GM18511 (cell line): ENCODE results near the gene MTMR11.
"Not testable (repeated sequence)": the region's sequence is repeated elsewhere in the genome, so short reads cannot be mapped to it uniquely, and the experiment has no call there.

Experiments
- ATAC-seq: cut with Tn5 transposase; IDR thresholded peaks from one replicate; pipeline ENCODE4 v1.9.1; 2021; ENCODE audit warnings: mild to moderate bottlenecking, moderate library complexity; ENCODE audit not compliant: unreplicated experiment

The MTMR11 gene, protein sequence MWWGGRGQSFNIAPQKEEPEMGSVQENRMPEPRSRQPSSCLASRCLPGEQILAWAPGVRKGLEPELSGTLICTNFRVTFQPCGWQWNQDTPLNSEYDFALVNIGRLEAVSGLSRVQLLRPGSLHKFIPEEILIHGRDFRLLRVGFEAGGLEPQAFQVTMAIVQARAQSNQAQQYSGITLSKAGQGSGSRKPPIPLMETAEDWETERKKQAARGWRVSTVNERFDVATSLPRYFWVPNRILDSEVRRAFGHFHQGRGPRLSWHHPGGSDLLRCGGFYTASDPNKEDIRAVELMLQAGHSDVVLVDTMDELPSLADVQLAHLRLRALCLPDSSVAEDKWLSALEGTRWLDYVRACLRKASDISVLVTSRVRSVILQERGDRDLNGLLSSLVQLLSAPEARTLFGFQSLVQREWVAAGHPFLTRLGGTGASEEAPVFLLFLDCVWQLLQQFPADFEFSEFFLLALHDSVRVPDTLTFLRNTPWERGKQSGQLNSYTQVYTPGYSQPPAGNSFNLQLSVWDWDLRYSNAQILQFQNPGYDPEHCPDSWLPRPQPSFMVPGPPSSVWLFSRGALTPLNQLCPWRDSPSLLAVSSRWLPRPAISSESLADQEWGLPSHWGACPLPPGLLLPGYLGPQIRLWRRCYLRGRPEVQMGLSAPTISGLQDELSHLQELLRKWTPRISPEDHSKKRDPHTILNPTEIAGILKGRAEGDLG

GRCh38 chr1:149936170-149936991 lies at the start of gene MTMR11:
Gene MTMR11, minus strand, starts transcription at chr1:149936879. Its CDS starts 232 bp downstream, at chr1:149936647.
- ATAC-seq = no peak

GRCh38 chr1:149979972-149980540 lies 43.4 kb upstream of the MTMR11 start:
- no peak for ATAC-seq

GRCh38 chr1:149979245-149979971 lies 42.7 kb upstream of the MTMR11 start:
- ATAC-seq = no peak

GRCh38 chr1:149978547-149979023 lies 41.9 kb upstream of the MTMR11 start:
- no peak for ATAC-seq

DNA sequence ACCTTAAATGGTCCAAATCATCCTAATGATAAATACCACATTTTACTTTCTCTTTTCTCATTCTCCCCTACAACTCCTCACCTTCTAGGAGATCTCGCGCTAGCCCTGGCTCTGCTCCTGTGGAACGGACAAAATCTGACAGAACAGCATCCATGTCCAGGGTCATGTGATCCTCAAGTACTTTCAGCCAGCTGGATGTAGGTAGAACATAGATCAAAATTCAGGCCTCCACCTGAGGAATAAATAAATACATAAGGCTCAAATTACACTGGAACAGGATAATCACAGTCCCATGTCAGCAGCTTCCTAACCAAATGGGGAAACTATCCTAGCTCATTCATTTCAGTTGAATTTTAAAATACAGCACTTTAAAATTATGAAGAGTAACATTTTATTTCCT lies 40.7 kb upstream of the MTMR11 start:
- no peak for ATAC-seq

DNA sequence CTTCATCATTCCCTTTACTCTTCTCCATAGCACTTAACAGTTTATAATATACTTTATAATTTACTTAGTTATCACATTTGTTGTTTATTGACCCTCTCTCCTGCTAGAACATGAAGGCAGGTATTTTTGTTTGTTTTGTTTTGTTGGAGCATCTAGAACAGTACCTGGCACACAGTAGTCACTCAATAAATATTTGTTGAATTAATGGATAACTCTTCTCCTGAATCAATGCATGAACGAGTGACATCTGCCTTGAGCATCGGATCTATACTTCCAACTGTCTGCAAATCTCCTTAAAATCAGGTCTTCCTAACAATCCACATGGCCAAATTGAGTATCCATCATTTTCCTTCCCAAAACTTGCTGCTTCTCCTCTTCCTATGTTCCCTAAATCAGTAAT lies 35.9 kb upstream of the MTMR11 start:
- no peak for ATAC-seq

DNA sequence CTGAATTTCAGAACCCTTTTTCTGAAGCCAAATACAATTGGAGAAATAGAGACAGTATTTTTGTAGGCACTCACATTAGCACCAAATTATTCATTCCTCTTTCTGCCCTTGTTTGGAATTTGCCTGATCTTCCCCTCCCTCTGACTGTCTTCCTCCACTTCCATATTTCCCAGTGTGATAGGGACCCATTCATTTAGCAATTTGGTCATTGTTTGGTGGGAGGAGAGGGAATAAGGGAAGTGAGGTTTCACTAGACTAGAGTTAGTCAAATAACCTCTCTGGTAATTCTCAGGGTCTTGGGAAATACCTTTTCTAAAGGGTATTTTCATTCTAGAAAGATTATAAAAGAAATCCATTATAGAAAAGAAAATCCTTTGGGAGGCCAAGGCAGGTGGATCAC lies 31.0 kb upstream of the MTMR11 start:
- ATAC-seq = no peak

DNA sequence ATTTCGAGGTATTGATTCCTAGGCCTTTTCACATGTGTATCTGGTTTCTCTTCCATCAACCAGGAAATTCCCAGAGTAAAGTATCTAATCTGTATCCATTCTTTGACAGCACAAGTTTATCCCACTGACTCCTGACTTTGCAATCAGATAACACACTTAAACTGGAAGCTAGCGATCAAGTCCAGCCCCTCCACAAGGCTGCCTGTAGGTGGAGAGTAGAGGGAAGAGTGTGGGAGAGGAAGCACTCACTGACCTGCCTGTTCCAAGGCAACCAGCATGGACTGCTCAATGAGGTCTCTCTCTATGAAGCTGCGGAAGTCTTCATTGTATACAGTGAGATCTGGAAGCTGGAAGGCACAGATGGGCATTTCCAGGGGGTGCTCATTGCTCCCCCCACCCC lies 30.4 kb upstream of the MTMR11 start:
- no peak for ATAC-seq

DNA sequence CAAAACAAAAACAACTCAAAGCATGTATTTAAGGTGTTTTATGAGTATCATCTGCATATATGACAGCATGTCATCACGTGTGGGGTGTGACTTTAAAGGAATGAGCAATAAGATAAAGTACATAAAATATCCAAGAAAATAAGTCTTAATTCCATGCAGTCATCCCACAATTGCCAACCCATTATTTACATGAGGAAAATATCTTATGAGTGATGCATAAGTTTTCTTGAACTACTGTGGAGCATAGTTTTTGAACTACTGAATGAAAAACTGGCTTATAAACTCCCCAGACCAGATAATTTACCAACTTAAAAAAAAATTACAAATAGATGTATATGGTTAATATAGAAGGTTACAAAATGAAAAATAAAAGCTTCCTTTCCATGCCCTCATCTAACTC lies 29.7 kb upstream of the MTMR11 start:
- no peak for ATAC-seq

- no peak for ATAC-seq
Observed at GRCh38 chr1:149965440-149965839, 28.8 kb upstream of the MTMR11 start.

GRCh38 chr1:149963358-149963757 lies 26.7 kb upstream of the MTMR11 start:
- no peak for ATAC-seq

DNA sequence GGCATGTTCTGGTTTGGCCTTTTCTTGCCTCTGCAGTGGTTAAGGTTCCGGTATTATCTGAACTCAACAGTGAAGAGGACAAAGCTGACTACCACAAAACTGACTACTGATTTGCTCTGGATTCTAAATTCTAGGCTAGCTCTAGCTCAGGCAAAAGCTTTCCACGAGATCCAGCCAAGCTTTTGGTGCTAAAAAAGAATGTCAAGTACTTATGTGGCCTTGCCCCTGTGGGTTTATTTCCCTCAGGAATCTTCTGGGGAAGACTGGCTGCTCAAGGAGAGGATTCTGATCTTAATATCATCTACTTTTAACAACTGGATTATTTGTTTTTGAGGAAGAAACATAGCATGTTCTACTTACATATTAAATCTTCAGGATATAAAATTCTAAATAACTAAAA lies 26.1 kb upstream of the MTMR11 start:
- no peak for ATAC-seq

DNA sequence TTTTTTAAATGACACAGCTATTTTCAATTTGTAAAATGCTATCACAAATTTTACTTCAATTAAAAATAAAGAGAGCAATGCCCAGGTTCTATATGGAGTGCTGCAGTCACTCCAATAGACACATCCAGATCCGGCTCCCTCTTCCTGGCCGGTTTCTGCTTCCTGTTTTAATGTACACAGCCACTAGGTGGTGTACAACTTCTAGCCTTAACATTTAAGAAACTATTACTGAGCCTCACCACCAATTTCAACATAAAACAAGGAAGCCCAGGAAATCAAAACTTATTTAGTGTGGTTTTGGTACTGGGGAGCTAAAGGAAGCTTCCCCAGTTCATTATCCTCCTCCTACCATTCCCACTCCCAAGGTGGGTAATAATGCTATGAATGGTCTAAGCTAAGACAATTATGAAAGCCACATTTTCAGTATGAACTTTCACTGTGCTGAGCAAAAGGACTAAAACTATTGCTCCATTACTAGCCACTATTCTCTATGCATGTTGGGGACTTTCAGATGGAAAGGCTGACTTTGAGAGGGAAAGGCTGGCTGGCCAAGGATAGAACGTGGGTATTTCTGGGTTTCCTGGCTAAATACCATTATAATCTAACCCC lies 25.5 kb upstream of the MTMR11 start:
- ATAC-seq = no peak

GRCh38 chr1:149957548-149957947 lies 20.9 kb upstream of the MTMR11 start:
- not testable (repeated sequence) for ATAC-seq

GRCh38 chr1:149949911-149950310 lies 13.2 kb upstream of the MTMR11 start:
- ATAC-seq = no peak

- no peak for ATAC-seq
Observed at GRCh38 chr1:149945206-149945605, 8.5 kb upstream of the MTMR11 start.

- no peak for ATAC-seq
Observed at GRCh38 chr1:149942885-149943284, 6.2 kb upstream of the MTMR11 start.

DNA sequence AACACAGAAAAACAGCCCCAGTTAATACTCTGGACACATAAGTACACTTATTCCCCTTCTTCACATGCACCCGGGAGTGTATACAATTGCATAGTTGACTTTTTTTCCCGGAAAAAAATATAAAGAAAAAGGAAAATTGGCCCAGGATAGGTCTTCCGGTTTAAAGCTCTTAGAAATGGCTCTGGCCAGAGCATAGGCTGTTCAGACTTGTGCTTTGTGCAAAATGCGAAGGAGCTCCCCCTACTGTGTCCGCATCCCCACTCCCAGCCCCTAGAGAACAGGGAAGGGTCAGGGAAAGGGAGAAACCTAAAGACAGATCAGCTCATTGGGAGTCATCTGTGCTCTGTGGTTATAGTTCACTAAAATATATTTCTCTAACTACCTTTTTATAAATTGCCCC lies 5.5 kb upstream of the MTMR11 start:
- no peak for ATAC-seq

- no peak for ATAC-seq
Observed at GRCh38 chr1:149940427-149940826, 3.7 kb upstream of the MTMR11 start.

DNA sequence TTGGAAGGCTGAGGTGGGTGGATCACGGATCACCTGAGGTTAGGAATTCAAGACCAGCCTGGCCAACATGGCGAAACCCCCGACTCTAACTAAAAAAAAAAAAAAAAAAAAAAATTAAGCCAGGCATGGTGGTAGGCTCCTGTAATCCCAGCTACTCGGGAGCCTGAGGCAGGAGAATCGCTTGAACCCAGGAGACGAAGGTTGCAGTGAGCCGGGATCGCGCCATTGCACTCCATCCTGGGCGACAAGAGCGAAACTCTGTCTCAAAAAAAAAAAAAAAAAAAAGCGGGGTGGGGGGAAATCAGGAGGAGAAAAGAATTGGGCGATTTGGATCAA lies 2.0 kb upstream of the MTMR11 start:
- not testable (repeated sequence) for ATAC-seq
